NB4 (cell line): Measurements from ENCODE around the gene RTN3.
"Not testable (repeated sequence)": the region's sequence is repeated elsewhere in the genome, so short reads cannot be mapped to it uniquely, and the experiment has no call there.

Experiments used
- DNase-seq: peaks from one replicate; pipeline ENCODE4 v3.0.0; 2010; ENCODE audit warnings: low read depth
- H3K4me3 ChIP-seq: one replicate; pipeline ENCODE4 v1.5.1; 2011; ENCODE audit warnings: mild to moderate bottlenecking, low read depth, low read length, moderate library complexity
- CTCF ChIP-seq: IDR thresholded peaks from one replicate; pipeline ENCODE4 v1.5.1; 2012; ENCODE audit warnings: low read depth, low read length
- MAX ChIP-seq: IDR thresholded peaks from 2 replicates; pipeline ENCODE4 v1.6.1; 2011; ENCODE audit warnings: low read depth, low read length
- MYC ChIP-seq: IDR thresholded peaks from 2 replicates; pipeline ENCODE4 v1.6.1; 2011; ENCODE audit warnings: low read depth, low read length
- POLR2A ChIP-seq: IDR thresholded peaks from 2 replicates; pipeline ENCODE4 v1.6.1; 2011; ENCODE audit warnings: mild to moderate bottlenecking; ENCODE audit not compliant: insufficient read length; ENCODE audit errors: extremely low read depth

RTN3 gene

GRCh38 chr11:63769042-63769713 lies 87.9 kb downstream of the RTN3 start:
- peak overlapping the region; percentile 36 for H3K4me3 ChIP-seq
- TF ChIP-seq POLR2A (no peak), CTCF (no peak), MYC (no peak), MAX (no peak)
- DNase-seq: peak; percentile 60

GRCh38 chr11:63769714-63770455 lies 88.6 kb downstream of the RTN3 start:
- TF ChIP-seq MYC: no peak
- TF ChIP-seq POLR2A: no peak
- no peak for TF ChIP-seq CTCF
- TF ChIP-seq MAX: no peak
- no peak for DNase-seq
- no peak overlapping the region for H3K4me3 ChIP-seq

GRCh38 chr11:63770763-63771162 lies 89.5 kb downstream of the RTN3 start:
- DNase-seq: peak; percentile 37
- no peak overlapping the region for H3K4me3 ChIP-seq
- TF ChIP-seq MAX (no peak), POLR2A (no peak), CTCF (no peak), MYC (no peak)

- DNase-seq, H3K4me3 ChIP-seq: not testable (repeated sequence)
Measured at GRCh38 chr11:63771741-63772318, 90.5 kb downstream of the RTN3 start.

- no peak for DNase-seq
- TF ChIP-seq MYC (no peak), CTCF (no peak), POLR2A (no peak), MAX (no peak)
- H3K4me3 ChIP-seq: no peak overlapping the region
Measured at GRCh38 chr11:63775191-63775590, 93.9 kb downstream of the RTN3 start.

- DNase-seq: no peak
- H3K4me3 ChIP-seq: no peak overlapping the region
- TF ChIP-seq CTCF (no peak), POLR2A (no peak)
Measured at GRCh38 chr11:63779039-63779438, 97.7 kb downstream of the RTN3 start.
